Lung microvascular endothelial cell (primary cell): ENCODE results near the gene EYA2. TPM values are rescaled to one million over a fixed set of nuclear protein-coding genes. Genes with fewer than 3 reads are reported as not detected.
"Not testable (repeated sequence)": the region's sequence is repeated elsewhere in the genome, so short reads cannot be mapped to it uniquely, and the experiment has no call there.

Source experiments
- DNase-seq, 2 donors: peaks; one replicate each; pipeline versions ENCODE4 v3.0.0 to v3.0.0-alpha.2; 2010; ENCODE audit warnings: low read depth in 2 of 2
- total RNA-seq: library from RNA; depleted of rRNA; stranded (reverse); fragments of >200 nt; gene quantifications from 2 replicates; pipeline ENCODE4 v1.2.1, GENCODE V29; 2014

The EYA2 gene
- total RNA-seq, 1 donor from 2014 or later, result not detected

- no peak for DNase-seq
Observed at GRCh38 chr20:46930640-46931339, 36.1 kb downstream of the EYA2 start.

GRCh38 chr20:46931699-46932098 is 37.1 kb downstream of the EYA2 start:
- no peak for DNase-seq

GRCh38 chr20:46932439-46932838 is 37.8 kb downstream of the EYA2 start:
- not testable (repeated sequence) for DNase-seq

- DNase-seq, result no peak
Observed at GRCh38 chr20:46933150-46933549, 38.5 kb downstream of the EYA2 start.

- no peak for DNase-seq
Observed at GRCh38 chr20:46934746-46935287, 40.2 kb downstream of the EYA2 start.

- DNase-seq, result no peak
Observed at GRCh38 chr20:46935394-46936017, 40.9 kb downstream of the EYA2 start.

- no peak for DNase-seq
Observed at GRCh38 chr20:46936415-46937156, 41.9 kb downstream of the EYA2 start.

- no peak for DNase-seq
Observed at GRCh38 chr20:46937157-46937523, 42.5 kb downstream of the EYA2 start.

- no peak for DNase-seq
Observed at GRCh38 chr20:46937533-46938226, 43.0 kb downstream of the EYA2 start.

- DNase-seq, result no peak
Observed at GRCh38 chr20:46938434-46938833, 43.8 kb downstream of the EYA2 start.

- no peak for DNase-seq
Observed at GRCh38 chr20:46939031-46939965, 44.7 kb downstream of the EYA2 start.

GRCh38 chr20:46940616-46941015 is 46.0 kb downstream of the EYA2 start:
- no peak for DNase-seq

GRCh38 chr20:46941404-46941803 is 46.8 kb downstream of the EYA2 start:
- DNase-seq, result no peak

- no peak for DNase-seq
Observed at GRCh38 chr20:46943861-46944591, 49.4 kb downstream of the EYA2 start.

- no peak for DNase-seq
Observed at GRCh38 chr20:46945465-46945864, 50.8 kb downstream of the EYA2 start.

- no peak for DNase-seq
Observed at GRCh38 chr20:46946181-46946624, 51.6 kb downstream of the EYA2 start.

- no peak for DNase-seq
Observed at GRCh38 chr20:46946796-46947195, 52.2 kb downstream of the EYA2 start.

GRCh38 chr20:46948081-46948480 is 53.4 kb downstream of the EYA2 start:
- no peak for DNase-seq

- no peak for DNase-seq
Observed at GRCh38 chr20:46951405-46951804, 56.8 kb downstream of the EYA2 start.
